Spinal cord (tissue), 10 donors: Measurements from ENCODE around the gene ABCA13. TPM values are rescaled to one million over a fixed set of nuclear protein-coding genes. Genes with fewer than 3 reads are reported as not detected.

Experiments used
- DNase-seq, 6 donors: peaks; one replicate each; pipeline versions ENCODE4 v3.0.0 to v3.0.0-alpha.2; 2013 to 2015; ENCODE audit warnings: low spot score in 6 of 6, low read depth in 4 of 6
- H3K27ac ChIP-seq: one replicate; pipeline ENCODE4 v1.5.1; 2013; ENCODE audit warnings: low read depth, low read length, control low read depth
- H3K27me3 ChIP-seq: one replicate; pipeline ENCODE4 v1.6.1; 2013; ENCODE audit warnings: low read length; ENCODE audit not compliant: control insufficient read depth, insufficient read depth
- H3K36me3 ChIP-seq: one replicate; pipeline ENCODE4 v1.6.1; 2013; ENCODE audit warnings: low read length; ENCODE audit not compliant: control insufficient read depth, insufficient read depth
- H3K4me1 ChIP-seq: one replicate; pipeline ENCODE4 v1.6.1; 2013; ENCODE audit warnings: low read length; ENCODE audit not compliant: control insufficient read depth, insufficient read depth
- H3K4me3 ChIP-seq: one replicate; pipeline ENCODE4 v1.5.1; 2013; ENCODE audit warnings: low read depth, low read length, control low read depth
- H3K9me3 ChIP-seq: one replicate; pipeline ENCODE4 v1.6.1; 2013; ENCODE audit warnings: low read length; ENCODE audit not compliant: control insufficient read depth, insufficient read depth
- WGBS: methylation state at CpG from one replicate; pipeline ENCODE4 v1.1.5; 2013; ENCODE audit warnings: missing lambda C conversion rate; ENCODE audit not compliant: insufficient coverage; 5-methylcytosine and 5-hydroxymethylcytosine counted together
- polyA plus RNA-seq, 2 donors: library from polyadenylated mRNA; unstranded; fragments of 120-200 nt; gene quantifications; one replicate each; pipeline ENCODE4 v1.2.1, GENCODE V29; 2013; ENCODE audit not compliant: insufficient read length in 2 of 2
- total RNA-seq, 2 donors: library from RNA; depleted of rRNA in 1 of 2; stranded (reverse); fragments of 120-200 nt in 1 of 2; fragments of >200 nt in 1 of 2; gene quantifications; one replicate each; pipeline versions ENCODE4 v1.2.3 to v1.2.4, GENCODE V29; 2013 to 2014
- donor health status: healthy.

The ABCA13 gene
- total and polyA plus RNA-seq, 4 donors = 0.33 to 5.8 (median 0.72) TPM

DNA sequence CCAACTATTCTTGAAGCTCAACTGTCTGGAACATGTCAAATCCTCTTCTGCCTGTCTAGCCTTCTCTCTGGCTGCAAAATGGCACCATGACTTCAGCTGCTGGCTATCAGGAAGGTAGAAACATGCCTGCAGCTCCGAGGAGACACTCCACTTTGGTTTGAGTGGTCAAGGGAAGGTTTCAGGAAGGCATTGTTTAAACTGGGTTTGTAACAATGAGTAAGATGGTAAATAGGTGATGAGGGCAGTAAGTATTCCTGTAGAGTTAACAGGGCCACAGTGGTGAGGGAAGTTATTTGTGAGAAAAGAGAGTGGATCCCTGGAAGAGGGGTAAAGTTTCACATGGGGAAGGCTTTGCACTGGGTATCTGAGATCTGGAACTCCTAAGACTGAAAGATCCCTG, 231.5 kb downstream of the ABCA13 start:
- Histone ChIP-seq H3K27me3 (no peaks in the 10 kb centered on the region), H3K9me3 (no peaks in the 10 kb centered on the region), H3K4me1 (no peaks in the 10 kb centered on the region), H3K36me3 (no peaks in the 10 kb centered on the region), H3K4me3 (no peak overlapping the region), H3K27ac (no peak overlapping the region)
- no peak for DNase-seq
- WGBS = 77% methylated on average over 1 of the region's 1 CpG

DNA sequence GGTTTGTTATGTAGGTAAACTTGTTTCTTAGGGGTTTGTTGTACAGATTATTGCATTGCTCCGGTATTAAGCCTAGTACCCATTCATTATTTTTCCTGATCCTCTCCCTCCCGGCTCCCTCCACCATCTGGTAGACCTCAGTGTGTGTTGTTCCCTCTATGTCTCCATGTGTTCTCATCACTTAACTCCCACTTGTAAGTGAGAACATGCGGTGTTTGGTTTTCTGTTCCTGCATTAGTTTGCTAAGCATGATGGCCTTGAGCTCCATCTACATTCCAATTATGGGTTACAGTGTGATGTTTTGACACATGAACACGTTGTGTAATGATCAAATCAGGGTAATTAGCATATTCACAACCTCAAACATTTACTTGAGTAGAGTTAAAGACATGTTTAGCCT, 237.5 kb downstream of the ABCA13 start:
- H3K27ac ChIP-seq = no peak overlapping the region
- no peak overlapping the region for H3K4me3 ChIP-seq
- H3K36me3 ChIP-seq = no peaks in the 10 kb centered on the region
- no peaks in the 10 kb centered on the region for H3K9me3 ChIP-seq
- H3K27me3 ChIP-seq = no peaks in the 10 kb centered on the region
- WGBS = 100% methylated on average over 1 of the region's 4 CpGs
- peak in 1 of 6 donors; percentile 52 for DNase-seq
- no peaks in the 10 kb centered on the region for H3K4me1 ChIP-seq

DNA sequence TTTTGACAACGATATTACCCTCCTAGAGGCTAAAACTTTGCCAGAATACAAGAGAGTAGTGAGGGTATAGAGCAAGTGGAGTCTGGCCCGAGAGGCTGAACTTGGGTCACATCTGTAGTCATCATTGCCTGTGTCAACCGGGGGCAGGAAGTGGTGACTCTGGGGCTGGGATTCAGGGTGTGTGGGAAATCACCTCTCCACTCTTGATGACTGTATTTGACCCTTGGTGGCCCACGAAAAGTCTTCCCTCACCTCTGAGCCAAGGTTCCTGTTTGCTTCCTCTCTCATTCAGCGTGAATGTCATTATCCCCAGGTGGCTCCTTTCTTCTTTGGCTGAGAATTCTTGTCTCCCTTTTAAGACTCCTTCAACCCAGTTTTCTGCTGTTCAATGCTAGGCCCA, 240.4 kb downstream of the ABCA13 start:
- Histone ChIP-seq H3K27me3 (no peaks in the 10 kb centered on the region), H3K4me3 (no peak overlapping the region), H3K9me3 (no peaks in the 10 kb centered on the region), H3K27ac (no peak overlapping the region), H3K4me1 (no peaks in the 10 kb centered on the region), H3K36me3 (no peaks in the 10 kb centered on the region)
- DNase-seq = no peak
- 92% methylated on average over 3 of the region's 5 CpGs for WGBS

DNA sequence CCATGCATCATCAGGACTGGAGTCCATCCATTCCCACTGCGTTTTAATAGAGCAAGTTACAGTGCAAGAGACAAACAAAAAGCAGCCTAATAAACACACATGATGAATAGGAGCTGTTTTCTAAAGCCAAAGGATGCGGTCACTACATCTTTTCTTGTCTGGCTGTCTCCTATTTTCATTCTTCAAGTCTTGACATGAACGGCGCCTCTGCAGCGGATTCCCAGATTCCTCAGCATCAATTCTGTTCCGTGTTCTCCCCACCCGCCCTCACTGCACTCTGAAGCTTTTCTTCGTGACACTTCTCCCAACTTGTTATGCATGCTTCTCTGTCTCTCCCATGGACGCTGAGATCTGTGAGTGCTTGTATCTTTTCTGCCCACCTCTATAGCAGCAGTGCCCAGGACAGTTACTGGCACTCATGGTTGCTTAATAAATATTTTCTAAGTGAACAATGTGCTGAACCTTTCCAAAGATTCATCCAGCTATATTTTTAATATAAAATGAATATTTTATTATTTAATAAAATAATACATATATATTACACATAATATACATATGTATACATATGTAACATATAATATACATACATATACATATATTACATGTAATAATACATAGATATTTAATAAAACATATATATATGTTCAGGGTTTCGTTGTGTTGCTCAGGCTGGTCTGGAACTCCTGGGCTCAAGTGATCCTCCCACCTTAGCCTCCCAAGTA, 242.9 kb downstream of the ABCA13 start:
- Histone ChIP-seq H3K9me3 (no peaks in the 10 kb centered on the region), H3K36me3 (no peaks in the 10 kb centered on the region), H3K27me3 (no peaks in the 10 kb centered on the region), H3K27ac (no peak overlapping the region), H3K4me3 (no peak overlapping the region), H3K4me1 (no peaks in the 10 kb centered on the region)
- 36% methylated on average over 8 of the region's 10 CpGs for WGBS
- DNase-seq = peak in 1 of 6 donors; percentile 61

DNA sequence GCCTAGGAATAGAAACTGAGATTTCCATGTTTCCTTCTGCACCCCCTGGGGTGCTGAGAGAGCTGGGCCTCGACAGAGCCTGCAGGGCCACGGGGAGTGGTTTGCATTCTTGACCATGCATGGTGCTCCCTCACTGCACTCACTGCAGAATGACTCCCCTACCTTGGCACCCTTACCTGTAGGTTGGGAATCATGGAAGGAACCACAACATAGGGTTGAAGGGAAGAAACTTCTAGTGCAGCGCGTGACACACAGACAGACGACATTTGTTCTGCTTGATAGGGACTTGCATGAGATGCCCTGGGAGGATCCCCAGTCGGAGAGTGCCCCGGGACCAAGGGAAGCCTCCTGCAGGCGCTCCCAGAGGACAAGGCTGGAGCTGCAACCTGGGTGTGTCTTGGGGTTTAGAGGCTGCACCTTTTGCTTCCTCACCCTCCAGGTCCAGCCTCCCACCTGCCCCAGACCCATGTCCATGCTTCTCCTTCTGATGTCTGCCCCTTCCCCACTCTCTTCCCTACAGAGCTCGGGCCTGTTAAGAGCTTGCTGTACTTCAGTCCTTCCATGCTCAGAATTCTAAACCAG, 245.2 kb downstream of the ABCA13 start:
- no peaks in the 10 kb centered on the region for H3K36me3 ChIP-seq
- 100% methylated on average over 6 of the region's 9 CpGs for WGBS
- no peaks in the 10 kb centered on the region for H3K27me3 ChIP-seq
- no peaks in the 10 kb centered on the region for H3K9me3 ChIP-seq
- no peak for DNase-seq
- H3K4me1 ChIP-seq = no peaks in the 10 kb centered on the region
- H3K27ac ChIP-seq = no peak overlapping the region
- H3K4me3 ChIP-seq = no peak overlapping the region

DNA sequence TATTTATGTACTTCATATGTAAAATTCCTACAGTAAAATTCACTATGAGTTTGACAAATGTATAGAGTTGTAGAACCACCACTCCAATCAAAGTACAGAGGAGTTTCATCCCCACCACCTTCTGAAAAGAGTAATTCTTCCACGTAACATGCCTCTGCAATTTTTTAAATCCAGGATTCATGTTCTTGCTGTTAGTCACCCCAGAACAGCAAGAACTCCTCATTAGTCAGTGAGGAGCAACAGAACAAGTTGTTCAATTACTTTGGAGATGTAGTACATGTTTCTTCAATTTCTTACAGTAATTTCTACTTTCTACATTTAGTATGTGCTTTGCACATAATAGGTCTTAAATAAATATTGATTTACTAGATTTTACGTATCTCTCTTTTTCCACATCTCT, 248.1 kb downstream of the ABCA13 start:
- Histone ChIP-seq H3K27ac (no peak overlapping the region), H3K27me3 (no peaks in the 10 kb centered on the region), H3K9me3 (no peaks in the 10 kb centered on the region), H3K36me3 (no peaks in the 10 kb centered on the region), H3K4me3 (no peak overlapping the region), H3K4me1 (no peaks in the 10 kb centered on the region)
- no CpG with 5 or more reads among the region's 2 CpGs for WGBS
- no peak for DNase-seq

DNA sequence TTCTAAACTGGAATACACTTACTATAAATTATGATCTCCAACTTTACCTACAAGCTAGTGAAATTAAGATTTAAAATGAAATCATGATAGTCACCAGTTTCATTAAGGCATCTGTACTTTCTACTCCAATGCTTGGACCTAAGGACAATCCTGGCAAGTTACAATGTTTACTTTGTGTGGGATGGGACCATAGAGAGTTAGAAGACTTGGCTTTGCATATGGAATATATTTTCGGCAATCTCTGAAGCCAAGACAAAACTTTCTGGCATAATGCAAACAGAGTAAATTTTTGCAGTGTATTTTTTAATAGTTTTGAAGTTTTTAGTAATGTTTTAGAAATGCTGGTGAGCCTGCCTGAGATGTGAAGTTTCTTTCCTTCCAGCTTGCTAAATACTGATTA, 248.9 kb downstream of the ABCA13 start:
- Histone ChIP-seq H3K9me3 (no peaks in the 10 kb centered on the region), H3K27ac (no peak overlapping the region), H3K36me3 (no peaks in the 10 kb centered on the region), H3K4me1 (no peaks in the 10 kb centered on the region), H3K4me3 (no peak overlapping the region), H3K27me3 (no peaks in the 10 kb centered on the region)
- no peak for DNase-seq
- WGBS = 86% methylated on average over 1 of the region's 1 CpG

DNA sequence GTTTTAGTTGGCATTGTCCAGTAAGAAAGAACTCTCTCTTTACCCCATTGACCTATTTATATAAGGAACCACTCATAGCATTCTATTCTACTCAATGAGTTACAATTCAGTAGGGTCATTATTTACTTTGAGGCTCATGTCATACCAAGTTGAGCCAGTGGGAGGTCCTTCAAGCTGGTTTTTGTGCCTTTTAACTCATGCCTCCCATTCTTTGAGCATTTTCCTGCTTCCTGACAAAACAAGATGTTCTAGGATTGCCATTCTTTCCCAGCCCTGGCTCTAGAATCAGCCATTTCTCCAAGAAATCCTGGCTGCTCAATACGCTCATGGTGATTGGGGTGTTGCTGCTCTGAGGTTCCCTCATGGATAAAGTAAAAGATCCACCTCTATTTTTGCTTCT, 250.1 kb downstream of the ABCA13 start:
- no peaks in the 10 kb centered on the region for H3K4me1 ChIP-seq
- no peaks in the 10 kb centered on the region for H3K9me3 ChIP-seq
- WGBS = 100% methylated on average over 1 of the region's 1 CpG
- H3K36me3 ChIP-seq = no peaks in the 10 kb centered on the region
- no peak overlapping the region for H3K4me3 ChIP-seq
- no peak for DNase-seq
- no peaks in the 10 kb centered on the region for H3K27me3 ChIP-seq
- no peak overlapping the region for H3K27ac ChIP-seq

DNA sequence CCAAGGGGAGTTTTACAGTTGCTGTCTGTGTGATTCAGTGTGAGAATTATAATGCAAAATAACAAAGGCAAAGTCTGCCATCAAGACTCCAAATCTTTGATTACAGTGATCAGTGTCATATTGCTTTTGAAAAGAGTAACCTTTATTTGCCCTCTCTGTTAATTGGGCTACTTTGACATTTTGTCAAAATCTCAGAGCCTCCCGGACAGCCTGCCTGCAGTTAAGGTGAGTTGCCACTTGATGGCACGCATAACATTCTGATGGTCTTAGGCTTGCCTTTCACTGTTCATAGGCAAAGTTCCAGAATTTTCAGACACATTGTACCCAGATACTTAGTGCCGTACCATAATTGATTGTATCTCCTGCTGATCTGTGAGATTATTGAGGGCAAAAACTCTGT, 253.5 kb downstream of the ABCA13 start:
- WGBS = 57% methylated on average over 1 of the region's 3 CpGs
- Histone ChIP-seq H3K36me3 (no peaks in the 10 kb centered on the region), H3K27me3 (no peaks in the 10 kb centered on the region), H3K4me3 (no peak overlapping the region), H3K4me1 (no peaks in the 10 kb centered on the region), H3K27ac (no peak overlapping the region), H3K9me3 (no peaks in the 10 kb centered on the region)
- DNase-seq = peak in 3 of 6 donors; percentile 7 to 68 (median 34)

DNA sequence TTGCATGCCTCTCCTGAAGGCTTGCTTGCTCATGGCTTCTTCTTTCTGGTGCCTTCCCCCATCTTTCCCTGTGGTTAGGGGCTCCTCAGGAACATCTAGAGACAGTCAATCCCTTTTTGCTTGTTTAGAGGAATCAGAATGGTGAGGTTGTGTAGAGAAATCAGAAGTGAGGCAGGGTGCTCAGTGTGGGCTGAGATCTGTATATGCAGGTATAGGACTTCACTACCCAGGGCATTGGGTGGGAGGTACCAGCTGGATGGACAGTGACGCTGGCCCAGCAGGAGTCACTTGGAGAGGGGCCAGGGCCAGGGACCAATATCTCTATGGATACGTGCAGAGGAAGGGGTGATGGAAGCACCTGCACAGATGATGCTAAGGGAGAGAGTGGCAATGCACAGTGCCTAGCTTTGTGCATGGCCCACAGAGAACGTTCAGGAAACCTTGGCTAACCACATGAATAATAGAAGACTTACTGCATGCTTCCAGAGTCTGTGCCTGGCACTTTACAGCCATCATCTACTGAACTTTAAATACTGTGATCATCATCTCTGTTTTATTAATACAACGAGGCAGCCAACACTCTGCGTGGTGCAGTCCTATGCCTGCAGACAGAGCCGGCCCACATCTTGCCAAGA, 255.2 kb downstream of the ABCA13 start:
- H3K4me1 ChIP-seq = no peaks in the 10 kb centered on the region
- 72% methylated on average over 6 of the region's 6 CpGs for WGBS
- no peaks in the 10 kb centered on the region for H3K27me3 ChIP-seq
- DNase-seq = no peak
- no peak overlapping the region for H3K4me3 ChIP-seq
- no peak overlapping the region for H3K27ac ChIP-seq
- no peaks in the 10 kb centered on the region for H3K36me3 ChIP-seq
- H3K9me3 ChIP-seq = no peaks in the 10 kb centered on the region
